HG03108 (cell line): ENCODE results near the gene FAM107B.
"Not testable (repeated sequence)": the region's sequence is repeated elsewhere in the genome, so short reads cannot be mapped to it uniquely, and the experiment has no call there.

Source experiments
- ATAC-seq: cut with Tn5 transposase; IDR thresholded peaks from one replicate; pipeline ENCODE4 v1.9.1; 2021; ENCODE audit warnings: moderate library complexity; ENCODE audit not compliant: unreplicated experiment

Gene FAM107B

DNA sequence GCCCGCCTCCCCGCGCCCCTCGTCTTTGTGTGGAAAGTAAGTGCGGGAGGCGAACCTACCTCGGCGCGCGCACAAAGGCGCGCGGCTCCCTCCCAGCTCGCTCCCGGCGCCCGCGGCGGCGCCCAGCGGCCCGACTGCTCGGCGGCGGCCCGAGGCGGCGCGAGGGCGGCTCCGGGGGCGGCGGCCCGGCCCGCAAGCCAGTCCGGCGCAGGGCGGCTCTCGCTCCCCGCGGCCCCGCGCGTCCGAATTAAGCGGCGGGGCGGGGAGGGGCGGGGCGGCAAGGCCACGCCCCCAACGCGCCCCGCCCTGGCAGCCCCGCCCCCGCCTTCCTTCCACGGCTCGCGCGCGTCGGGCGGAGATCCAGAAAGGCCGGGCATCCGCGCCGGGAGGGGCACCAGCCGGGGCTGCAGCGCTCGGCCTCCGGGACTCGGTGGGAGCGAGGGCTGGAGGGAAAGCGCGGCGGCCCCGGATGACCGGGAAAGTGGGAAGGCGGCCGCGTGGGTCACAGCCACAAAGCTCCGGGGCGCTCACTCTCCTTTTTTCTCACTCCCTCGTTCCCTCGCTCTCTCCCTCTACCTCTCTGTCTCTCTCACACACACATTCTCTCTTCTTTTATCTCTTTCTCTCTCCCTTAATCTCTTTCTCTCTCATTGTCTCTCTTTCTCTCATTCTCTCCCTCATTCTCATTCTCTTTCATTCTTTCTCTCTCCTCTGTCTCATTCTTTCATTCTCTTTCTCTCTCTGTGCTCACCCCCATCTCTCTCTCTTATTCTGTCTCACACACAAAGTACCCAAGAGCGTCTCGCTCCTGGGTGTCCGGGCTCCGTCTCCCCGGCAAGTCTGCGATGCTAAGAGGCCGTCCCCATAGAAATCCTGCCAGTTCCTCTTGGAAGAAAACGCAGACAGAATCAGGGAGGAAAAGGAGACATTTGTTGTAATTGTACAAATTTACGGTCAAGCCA, 170.2 kb downstream of the FAM107B start:
- ATAC-seq: peak; percentile 42

DNA sequence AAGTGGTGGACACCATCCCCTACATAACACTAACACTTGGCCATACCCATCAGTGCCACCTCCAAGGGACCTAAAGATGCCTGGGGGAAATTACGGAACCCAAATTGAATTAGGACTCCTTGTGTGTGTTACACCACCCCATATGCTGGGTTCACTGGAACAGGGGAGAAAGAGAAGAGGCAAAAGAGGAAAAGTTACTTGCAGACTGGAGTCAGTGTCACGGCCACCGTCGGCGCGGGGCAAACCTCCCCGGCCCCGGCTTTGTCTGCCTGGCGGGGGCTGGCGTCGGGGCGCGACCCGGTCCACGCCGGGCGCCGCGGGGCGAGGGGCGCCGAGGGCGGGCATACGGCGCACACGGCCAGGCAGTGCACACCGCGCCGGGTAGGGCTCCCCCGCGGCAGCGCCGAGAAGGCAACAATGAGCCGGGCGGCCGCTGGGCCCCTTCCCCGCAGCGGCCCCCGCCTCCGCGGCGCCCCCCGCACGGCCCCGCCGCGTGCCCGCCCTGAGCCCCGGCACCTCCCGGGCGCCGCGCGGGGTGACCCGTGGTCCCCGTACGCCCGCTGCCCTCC, 171.1 kb downstream of the FAM107B start:
- no peak for ATAC-seq

DNA sequence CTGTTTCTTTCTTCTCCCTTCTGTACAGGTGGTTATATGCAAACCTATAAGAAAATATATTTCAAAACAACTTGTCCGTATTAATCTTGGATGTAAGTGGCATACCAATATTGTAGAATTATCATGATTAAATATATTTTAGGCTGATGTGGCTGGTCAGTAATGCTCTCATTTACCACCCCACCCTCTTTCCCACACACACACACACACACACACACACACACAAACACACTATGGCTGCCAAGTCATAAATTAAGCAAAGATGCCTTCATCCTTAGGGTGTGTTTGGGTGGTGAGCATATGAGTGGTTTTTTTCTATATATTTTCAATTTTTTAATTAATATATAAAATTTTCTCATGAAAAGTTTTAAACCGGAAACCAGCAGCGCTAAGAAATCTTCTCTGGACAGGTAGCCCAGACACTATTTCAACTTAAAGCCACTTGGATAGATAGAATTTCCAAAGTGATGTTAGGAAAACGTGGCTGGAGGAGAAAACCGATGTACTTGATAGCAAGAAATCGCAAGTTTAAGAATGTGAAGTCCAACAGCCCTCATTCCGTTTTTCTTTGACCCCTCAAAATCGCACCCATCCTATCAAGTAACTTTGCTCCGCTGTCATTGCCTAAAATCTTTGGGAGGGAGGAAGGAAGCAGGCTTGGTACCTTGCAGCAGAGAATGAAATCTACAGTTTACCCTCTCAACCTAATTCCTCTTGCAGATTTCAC, 171.7 kb downstream of the FAM107B start:
- no peak for ATAC-seq

DNA sequence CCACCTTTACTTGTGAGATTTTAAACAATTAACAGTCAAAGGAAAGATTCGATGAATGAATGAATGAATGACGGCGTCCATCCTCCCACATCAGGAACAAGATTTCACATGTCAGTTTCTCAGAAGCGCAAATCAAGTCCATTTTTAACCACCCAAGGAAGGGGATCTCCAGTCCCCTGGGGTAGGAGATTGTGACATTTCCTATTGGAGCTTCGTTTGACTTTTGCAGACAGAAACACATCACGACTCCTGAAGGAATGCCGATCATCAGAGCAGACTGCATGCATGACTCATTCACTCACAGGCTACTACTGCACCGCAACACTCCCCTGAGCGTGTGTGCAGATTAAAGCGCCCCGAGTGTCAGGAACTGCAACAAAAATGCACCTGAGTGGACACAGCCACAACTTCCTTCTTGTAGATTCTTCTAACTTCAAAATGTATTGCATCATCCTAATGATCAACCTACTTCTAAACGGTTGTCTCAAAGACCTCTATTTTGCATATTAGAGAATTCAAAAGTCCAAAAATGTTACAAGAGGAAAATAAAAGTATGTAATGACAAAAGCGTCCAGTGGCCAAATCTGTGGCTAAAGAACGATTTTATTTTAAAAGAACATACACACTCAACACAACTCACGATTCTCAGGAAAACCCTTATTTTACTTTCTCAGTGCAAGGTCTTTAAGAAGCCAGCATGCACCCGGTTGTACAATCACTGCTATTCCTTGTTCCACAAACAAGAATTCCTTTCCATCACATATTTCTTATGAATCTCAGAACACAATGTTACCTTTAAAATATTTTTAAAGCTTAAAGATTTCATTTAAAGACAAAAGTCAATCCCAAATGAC, 172.6 kb downstream of the FAM107B start:
- ATAC-seq: peak; percentile 42

DNA sequence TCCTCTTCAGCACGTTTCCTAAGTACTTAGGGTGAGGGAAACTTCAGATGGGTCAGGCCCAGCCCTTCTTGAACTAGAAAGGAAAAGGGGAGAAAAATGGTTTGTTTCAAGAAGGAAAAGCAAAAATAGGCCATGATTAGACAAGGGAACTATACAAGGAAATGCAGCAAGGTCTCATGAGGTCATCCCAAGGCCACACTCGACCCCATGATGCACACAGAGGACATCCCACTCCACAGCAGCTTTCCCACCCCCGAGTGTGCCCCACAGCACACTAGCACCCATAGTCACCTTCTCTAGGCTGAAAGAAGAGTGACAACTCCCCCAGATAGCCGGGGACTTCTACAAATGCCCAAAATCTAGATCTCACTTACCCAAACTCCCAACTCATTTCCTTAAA, 173.4 kb downstream of the FAM107B start:
- ATAC-seq: no peak

DNA sequence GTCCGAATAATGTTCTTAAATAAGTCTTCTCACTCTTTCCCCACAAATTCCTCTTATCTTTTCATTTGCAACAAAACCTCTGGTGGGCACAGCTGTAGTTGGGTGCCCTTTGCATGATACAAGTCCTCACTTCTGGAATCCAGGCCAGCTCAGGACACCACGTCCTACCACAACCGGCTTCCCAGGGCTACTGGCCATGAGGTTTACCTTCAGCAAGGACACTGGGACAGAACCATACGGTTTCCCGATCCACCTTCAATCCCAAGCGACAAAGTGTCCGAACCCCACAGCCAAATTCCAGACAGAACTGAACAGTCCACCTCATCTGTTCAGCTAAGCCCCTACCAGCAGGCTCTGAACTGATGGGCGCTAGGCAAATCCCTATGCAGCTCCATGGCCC, 174.6 kb downstream of the FAM107B start:
- ATAC-seq: no peak

DNA sequence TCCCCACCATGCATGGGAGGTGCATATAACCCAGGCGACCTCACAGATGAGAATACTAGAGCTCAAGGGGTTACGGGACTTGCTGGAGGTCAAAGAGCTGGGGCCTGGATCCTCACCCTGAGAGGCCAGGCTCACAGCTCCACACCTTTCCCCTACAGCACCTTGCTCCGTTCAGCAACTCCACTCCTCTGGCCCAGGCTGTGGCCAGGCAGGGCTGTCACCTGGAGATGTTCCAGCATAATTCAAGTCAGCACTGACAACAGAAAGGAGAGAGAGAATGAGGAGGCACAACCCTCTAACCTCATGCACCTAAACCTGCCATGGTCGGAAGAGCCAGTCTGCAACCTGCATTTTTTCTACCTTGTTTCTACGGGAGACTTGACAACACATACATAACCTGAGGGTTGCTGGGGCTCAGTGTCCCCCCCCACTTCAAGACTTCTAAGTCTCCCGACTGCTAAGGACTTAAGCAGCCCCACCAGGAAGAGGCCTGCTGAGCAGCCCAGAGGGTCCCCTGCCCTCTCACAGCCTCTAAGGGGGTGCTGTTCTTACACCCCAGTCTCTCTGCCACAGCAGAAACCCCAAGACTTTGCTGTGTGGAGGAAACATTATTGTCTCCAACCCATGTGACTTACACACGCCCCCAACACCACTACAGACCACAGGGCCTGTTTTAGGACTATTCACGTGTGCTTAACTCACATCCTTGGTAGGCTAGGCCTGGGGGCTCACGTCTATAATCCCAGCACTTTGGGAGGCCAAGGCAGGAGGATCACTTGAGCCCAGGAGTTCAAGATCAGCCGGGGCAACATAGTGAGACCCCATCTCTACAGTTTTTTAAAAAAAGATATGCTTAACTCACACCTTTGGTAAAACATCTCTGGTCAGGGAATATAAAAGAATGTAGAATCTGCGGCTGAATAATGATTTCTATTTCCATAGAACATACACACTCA, 175.6 kb downstream of the FAM107B start:
- no peak for ATAC-seq

DNA sequence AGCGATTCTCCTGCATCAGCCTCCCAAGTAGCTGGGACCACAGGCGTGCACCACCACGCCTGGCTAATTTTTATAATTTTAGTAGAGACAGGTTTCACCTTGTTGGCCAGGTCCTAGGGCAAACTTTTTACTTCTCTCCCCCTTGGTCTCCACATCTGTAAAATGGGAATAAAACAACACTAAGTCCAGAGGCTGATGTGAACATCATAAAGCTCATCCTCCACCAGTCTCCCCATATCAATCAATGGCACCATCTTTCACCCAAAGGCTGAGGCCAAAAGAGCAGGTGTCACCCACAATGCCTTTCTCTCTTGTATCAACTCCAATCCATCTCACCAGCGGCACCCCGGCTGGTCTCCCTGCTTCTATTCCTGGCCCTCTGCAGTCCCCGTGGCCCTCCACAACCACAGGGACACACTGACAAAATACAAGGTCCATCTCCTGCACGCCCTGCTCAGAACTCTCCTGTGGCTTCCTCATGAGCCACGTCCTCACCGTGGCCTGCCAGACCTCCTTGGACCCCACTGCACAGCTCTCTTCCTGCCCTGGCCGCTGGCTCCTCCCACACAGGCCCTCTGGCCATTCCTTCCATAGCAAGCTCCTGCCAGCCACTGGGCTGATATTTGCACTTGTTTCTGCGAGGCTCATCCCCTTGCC, 179.0 kb downstream of the FAM107B start:
- ATAC-seq: no peak

DNA sequence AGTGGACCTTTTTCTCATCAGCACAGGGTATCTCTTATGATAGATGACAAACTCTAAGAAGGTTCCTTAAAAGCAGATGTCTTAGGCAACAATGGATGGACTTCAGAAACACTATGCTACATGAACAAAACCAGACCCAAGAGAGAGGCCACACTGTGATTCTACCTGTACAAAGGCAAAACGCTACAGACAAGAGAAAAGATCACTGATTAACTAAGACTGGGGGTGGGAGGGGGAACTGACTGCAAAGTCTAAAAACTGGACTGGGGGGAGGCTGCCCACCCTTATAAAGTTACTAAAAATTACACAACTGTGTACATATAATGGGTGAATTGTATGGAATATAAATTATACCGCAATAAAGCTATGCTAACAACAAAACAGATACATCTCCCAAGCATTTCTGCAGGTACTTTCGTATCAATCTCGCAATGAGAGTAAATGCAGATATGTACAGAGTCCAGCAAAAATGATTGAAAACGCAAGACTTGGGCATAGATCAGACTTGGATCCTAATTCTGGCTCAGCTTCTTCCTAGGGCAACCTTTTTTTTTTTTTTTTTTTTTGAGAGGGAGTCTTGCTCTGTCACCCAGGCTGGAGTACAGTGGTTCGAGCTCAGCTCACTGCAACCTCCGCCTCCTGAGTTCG, 179.7 kb downstream of the FAM107B start:
- no peak for ATAC-seq

DNA sequence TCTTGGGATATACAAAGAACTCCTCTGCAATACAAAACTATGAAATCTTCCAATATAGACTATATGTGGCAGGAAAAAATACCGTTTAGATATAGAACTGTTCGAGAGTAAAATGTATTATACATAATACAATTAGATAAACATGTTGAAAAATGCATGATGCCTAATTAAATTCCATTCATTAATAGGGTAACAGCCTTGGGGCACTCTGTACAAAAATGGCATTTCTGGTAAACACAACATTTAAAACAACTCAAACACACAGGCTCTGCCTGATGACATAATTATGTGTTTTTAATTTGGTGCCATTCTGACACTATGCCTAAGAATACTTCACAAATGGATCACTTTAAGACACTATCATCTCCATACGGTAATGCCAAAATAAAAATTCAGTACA, 180.9 kb downstream of the FAM107B start:
- no peak for ATAC-seq

DNA sequence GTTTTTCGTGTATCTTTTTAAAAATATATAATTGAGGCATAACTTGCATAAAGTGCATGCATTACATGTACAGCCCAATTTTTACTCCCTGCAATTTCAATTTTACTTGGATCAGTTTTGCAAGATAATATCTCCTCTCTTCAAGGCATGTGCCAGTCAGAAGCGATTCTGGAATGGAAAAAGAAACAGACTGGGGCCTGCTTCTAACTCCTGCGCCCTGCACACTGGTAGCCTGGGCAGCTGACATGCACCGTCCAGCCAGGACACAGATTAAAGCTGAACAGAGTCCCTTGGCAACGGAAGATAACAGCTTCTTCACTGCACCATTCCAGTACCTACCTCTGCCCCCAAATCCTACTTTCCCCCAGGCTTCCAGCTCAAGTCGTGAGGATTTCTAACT, 182.1 kb downstream of the FAM107B start:
- no peak for ATAC-seq

DNA sequence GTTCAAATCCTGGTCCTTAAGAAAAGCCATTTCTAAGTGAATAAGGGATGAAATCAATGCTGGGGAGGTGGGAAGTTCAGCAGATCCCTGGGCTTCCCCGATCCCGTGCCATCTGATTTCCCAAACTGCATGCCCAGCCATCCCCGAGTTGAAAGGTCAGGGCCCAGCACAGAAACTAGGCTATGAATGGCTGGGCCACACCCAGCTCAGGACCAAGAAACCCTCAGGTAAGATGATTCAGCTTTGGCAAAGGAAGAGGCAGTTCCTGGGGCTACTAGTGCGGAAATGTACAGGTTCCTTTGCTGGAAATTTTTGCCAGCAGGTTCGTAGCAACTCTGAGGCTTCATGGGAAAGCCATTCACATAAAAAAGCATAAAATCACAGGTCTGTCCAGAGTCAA, 182.7 kb downstream of the FAM107B start:
- ATAC-seq: no peak

DNA sequence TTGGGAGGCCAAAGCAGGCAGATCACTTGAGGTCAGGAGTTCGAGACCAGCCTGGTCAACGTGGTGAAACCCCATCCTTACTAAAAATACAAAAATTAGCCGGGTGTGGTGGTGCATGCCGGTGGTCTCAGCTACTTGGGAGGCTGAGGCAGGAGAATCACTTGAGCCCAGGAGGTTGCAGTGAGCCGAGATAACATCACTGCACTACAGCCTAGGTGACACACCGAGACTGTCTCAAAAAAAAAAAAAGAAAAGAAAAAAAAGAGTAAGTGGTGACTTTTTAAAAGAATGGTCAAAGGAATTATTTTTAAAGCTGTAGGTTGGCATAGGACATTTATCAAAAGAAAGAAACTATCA, 185.8 kb downstream of the FAM107B start:
- not testable (repeated sequence) for ATAC-seq

DNA sequence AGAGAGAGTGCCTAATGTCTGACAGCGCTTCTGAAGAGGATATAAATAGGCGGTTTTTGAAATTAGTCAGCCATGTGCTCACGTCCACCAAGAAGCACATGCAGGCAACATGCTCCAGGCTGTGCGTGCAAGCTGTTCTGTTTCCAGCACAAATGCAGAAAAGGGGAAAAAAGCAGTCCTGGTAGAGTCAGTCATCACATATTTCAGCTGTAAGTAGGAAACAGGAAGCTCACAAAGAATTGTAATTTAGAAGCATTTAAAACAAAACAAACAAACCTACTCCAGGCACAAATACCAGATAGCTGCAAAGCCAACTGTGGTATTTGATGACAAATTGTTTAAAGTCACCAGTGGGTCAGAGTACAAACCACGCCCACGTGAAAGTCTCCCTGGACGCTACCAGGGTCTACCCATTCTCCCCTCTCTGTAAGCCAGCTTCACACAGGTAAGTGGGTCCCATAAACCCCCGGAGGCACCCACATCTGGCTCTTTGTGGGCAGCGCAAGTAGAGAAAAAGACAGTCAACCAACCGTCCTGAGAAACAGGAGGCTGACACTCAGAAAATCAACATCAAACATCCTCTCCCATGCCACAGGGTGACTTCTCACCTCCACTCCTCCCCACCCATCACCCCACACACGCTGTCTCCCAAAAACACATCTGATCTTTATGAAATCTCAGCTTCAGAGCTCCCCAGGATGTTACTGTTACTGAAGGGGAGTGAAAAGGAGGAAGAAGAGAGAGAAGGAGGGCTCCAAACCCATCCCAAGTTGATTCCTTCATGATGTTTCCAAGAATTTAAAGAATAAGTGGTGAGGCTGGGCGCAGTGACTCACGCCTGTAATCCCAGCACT, 186.4 kb downstream of the FAM107B start:
- ATAC-seq: peak; percentile 43

DNA sequence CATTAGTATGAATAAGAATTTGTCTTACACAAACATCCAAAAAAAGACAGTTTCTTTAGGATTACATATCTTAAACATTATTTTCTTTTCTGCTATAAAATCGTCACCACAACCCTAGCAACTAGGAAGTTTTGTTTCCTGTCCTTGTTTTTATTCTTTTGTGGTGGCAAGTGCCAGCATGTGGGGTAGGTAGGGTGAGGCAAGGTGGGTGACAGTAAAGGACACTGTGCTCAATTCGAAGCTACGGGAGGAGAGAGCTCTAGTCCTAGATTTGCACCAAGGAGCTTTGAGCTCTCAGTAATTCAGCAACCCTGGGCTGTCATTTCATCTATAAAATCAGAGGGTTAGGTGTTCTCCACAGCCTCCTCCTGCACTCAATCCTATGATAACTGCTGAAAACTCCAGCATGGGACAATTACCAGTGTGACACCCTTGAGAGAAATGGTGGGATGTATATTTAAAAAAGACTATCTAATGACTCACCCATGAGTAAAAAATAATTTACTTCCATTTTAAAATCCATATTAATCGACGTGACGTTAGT, 187.1 kb downstream of the FAM107B start:
- no peak for ATAC-seq

DNA sequence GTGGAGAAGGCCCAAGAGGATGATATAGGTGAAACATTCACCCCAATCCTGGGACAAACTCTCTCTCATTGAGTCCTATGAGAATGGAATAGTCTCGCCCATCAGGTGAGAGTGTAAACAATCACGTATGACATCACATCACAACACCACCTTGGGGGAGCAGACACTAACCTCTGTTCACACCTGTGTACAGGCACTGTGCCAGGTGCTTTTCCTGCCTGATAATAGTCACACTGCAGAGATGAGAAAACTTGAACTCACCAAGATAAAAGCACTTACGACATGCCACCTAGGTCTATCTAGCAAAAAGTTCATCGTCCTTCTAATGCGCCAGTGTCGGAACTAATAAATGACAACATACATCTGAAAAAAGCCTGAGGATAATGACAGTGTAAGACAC, 187.8 kb downstream of the FAM107B start:
- no peak for ATAC-seq
